ENCODE results near the gene UGT1A3.

The UGT1A3 gene

GRCh38 chr2:233801357-233802131 is 72.7 kb downstream of the UGT1A3 start:
- no peaks in the 10 kb centered on the region for H3K4me1 Mint-ChIP-seq (ENCODE audit: low read depth)

GRCh38 chr2:233802132-233802815 is 73.4 kb downstream of the UGT1A3 start:
- no peaks in the 10 kb centered on the region for H3K9me3 Mint-ChIP-seq
- no peaks in the 10 kb centered on the region for H3K4me1 Mint-ChIP-seq (ENCODE audit: low read depth)
- no peak for DNase-seq (ENCODE audit: low spot score)
- no peak overlapping the region for H3K4me3 Mint-ChIP-seq
- H3K27me3 Mint-ChIP-seq (ENCODE audit: low read depth), result peaks cover 4% of the 10 kb centered on the region
- no peaks in the 10 kb centered on the region for H3K36me3 Mint-ChIP-seq (ENCODE audit: low read depth)
- H3K27ac Mint-ChIP-seq, result no peak overlapping the region

More at GRCh38 chr2:233801357-233802131, 72.7 kb downstream of the UGT1A3 start:
- Mint-ChIP-seq H3K27ac (no peak overlapping the region), H3K4me3 (no peak overlapping the region), H3K36me3 (ENCODE audit: low read depth) (no peaks in the 10 kb centered on the region), H3K9me3 (no peaks in the 10 kb centered on the region), H3K27me3 (ENCODE audit: low read depth) (peaks cover 4% of the 10 kb centered on the region)
- no peak for DNase-seq (ENCODE audit: low spot score)

DNA sequence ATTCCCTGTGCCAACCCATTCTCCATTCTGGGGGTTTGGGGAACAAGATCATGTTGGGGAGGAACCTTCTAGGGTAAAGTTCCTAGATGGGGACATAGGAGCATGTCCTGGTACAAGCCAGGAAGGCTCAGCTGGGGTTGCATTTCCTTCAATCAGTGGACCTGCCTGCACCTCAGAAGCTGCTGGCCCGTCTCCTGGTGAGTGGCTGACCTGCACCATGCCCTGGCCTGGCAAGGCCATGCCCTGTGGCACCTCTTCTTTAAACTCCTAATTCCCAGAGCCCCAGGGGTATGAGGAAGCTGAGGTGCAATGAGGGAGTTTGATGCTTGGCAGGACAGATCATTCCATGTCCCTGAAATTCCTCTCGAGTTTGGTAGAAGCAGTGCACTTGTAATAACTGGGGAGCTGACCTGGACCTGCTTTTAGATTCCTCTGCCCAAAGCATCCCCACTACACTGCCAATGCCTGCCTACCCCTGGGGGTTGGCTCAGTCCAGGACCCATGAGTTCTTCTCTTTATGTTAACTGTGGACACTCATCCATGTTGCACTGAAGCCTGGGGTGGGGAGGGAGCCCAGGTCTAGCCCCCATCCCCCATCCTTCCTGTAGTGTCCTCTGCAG is 74.6 kb downstream of the UGT1A3 start:
- H3K9me3 Mint-ChIP-seq, result no peaks in the 10 kb centered on the region

GRCh38 chr2:233803994-233804393 is 75.2 kb downstream of the UGT1A3 start:
- Mint-ChIP-seq H3K4me3 (no peak overlapping the region), H3K36me3 (ENCODE audit: low read depth) (no peaks in the 10 kb centered on the region), H3K27ac (no peak overlapping the region), H3K4me1 (ENCODE audit: low read depth) (no peaks in the 10 kb centered on the region), H3K27me3 (ENCODE audit: low read depth) (peaks cover 4% of the 10 kb centered on the region), H3K9me3 (no peaks in the 10 kb centered on the region)
- no peak for DNase-seq (ENCODE audit: low spot score)

More for the DNA sequence above, 74.6 kb downstream of the UGT1A3 start:
- H3K27me3 Mint-ChIP-seq (ENCODE audit: low read depth), result peaks cover 4% of the 10 kb centered on the region
- no peaks in the 10 kb centered on the region for H3K36me3 Mint-ChIP-seq (ENCODE audit: low read depth)
- H3K27ac Mint-ChIP-seq, result no peak overlapping the region
- H3K4me1 Mint-ChIP-seq (ENCODE audit: low read depth), result no peaks in the 10 kb centered on the region
- DNase-seq (ENCODE audit: low spot score), result no peak
- H3K4me3 Mint-ChIP-seq, result no peak overlapping the region

DNA sequence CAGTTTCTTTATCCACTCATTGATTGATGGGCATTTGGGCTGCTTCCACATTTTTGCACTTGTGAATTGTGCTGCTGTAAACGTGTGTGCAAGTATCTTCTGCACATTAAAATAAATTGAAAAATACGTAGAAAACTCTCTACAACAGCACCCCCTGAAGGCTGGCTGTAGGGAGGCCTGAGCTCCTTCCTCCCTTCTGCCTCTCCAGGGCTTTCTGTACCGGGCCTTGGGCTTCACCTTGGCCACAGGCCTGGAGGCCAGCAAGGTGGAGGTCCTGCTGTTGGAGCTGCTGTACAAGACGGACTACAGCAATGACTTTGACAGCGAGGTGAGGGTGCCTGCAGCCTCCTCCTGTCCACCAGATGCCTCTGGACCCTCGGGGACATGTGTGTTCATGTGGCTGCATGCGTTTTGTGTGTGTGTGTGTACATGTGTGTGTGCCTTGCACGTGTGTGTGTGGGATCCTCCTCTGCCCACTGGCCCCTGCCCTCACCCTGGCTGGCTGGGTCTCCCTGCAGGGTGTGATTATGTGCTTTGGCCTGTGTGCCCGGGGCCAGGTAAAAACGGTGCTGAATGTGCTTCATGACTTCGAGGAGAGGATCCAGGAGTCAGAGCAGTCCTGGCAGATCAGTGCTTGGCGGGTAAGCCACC is 78.5 kb downstream of the UGT1A3 start:
- no peak overlapping the region for H3K4me3 Mint-ChIP-seq
- no peaks in the 10 kb centered on the region for H3K4me1 Mint-ChIP-seq (ENCODE audit: low read depth)
- peaks cover 4% of the 10 kb centered on the region for H3K27me3 Mint-ChIP-seq (ENCODE audit: low read depth)
- no peak for DNase-seq (ENCODE audit: low spot score)
- no peaks in the 10 kb centered on the region for H3K9me3 Mint-ChIP-seq
- no peak overlapping the region for H3K27ac Mint-ChIP-seq
- H3K36me3 Mint-ChIP-seq (ENCODE audit: low read depth), result no peaks in the 10 kb centered on the region

DNA sequence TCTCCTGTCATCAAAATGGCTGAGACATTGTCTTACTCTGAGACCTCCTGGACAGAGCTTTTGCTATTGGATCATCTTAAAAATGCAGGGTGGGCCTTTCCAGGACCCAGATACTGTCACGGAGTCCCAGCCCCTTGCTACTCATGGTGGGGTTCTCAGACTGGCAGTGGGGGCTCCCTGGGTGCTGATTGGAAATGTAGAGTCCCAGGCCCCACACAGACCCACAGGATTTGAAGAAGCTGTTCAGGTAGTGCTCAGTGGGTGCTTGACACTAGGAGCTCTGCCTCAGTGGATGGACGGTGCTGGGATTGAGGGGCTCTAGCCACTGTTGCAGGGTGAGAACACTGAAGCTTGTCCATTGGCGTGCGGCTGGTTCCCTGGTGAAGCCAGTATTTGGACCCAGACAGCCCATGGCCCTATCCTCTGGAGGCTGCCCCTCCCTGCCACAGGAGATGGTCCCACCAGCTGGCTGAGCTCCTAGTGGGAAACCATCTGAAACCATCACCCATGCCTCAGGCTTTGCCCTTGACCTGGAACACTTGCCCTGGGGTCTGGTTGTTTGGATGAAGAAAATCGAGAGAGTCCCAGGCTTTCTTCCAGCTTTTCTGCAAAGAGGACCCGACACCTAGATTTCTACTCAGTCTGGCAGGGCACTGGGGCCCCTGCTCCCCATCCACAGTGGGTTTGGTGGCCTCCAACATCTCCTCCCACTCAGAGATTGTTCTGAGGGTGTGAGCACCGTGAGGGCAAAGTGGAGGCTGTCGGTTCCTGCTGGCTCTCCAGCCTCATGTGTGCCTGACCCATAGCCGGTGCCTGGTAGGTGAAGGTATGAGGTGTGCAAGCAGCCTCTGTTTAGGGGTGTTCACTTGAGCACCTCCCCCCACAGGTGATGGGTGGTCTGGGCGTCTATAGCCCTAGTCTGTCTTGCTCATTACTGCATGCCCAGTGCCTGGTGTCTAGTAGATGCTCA is 79.4 kb downstream of the UGT1A3 start:
- H3K9me3 Mint-ChIP-seq, result no peaks in the 10 kb centered on the region
- H3K36me3 Mint-ChIP-seq (ENCODE audit: low read depth), result no peaks in the 10 kb centered on the region
- peaks cover 4% of the 10 kb centered on the region for H3K27me3 Mint-ChIP-seq (ENCODE audit: low read depth)
- H3K4me1 Mint-ChIP-seq (ENCODE audit: low read depth), result no peaks in the 10 kb centered on the region
- no peak overlapping the region for H3K4me3 Mint-ChIP-seq
- H3K27ac Mint-ChIP-seq, result no peak overlapping the region
- DNase-seq (ENCODE audit: low spot score), result no peak

DNA sequence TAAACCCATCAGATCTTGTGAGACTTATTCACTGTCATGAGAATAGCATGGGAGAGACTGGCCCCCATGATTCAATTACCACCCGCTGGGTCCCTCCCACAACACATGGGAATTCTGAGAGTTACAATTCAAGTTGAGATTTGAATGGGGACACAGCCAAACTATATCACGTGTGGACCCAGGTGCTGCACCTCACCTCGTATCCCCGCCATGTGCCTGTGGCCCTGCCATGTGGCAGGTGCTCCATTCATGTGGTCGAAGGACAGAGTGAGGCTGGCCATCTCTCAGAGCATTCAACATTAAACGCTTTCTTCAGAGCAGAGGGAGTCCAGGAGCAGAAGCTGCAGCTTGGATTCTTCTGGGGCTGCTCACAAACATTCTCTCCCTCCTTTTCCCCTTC is 81.5 kb downstream of the UGT1A3 start:
- Mint-ChIP-seq H3K4me1 (ENCODE audit: low read depth) (no peaks in the 10 kb centered on the region), H3K36me3 (ENCODE audit: low read depth) (no peaks in the 10 kb centered on the region), H3K27me3 (ENCODE audit: low read depth) (peaks cover 5% of the 10 kb centered on the region), H3K4me3 (no peak overlapping the region), H3K27ac (no peak overlapping the region), H3K9me3 (no peaks in the 10 kb centered on the region)
- DNase-seq (ENCODE audit: low spot score), result no peak

DNA sequence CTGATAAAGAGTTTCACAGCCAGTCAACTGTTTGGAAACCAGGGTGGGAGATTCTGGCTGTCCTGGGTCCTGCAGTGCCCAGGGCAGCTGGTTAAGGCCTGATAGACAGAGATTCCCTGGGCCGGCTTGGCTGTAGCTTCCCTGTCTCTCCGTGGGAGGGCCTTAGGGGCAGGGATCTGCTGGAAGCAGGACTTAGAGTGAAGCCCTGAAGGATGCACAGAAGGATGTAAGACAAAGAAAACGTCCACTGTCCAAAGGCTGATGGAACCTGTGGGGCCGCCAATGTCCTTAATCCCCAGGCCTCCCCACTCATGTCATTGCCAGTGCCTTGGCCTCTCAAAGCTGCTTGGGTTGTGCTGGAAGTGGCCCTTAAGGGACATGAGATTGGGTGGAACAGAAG is 82.2 kb downstream of the UGT1A3 start:
- no peak for DNase-seq (ENCODE audit: low spot score)
- no peak overlapping the region for H3K27ac Mint-ChIP-seq
- H3K4me1 Mint-ChIP-seq (ENCODE audit: low read depth), result no peaks in the 10 kb centered on the region
- peaks cover 10% of the 10 kb centered on the region for H3K27me3 Mint-ChIP-seq (ENCODE audit: low read depth)
- H3K36me3 Mint-ChIP-seq (ENCODE audit: low read depth), result no peaks in the 10 kb centered on the region
- no peak overlapping the region for H3K4me3 Mint-ChIP-seq
- no peaks in the 10 kb centered on the region for H3K9me3 Mint-ChIP-seq

- no peak overlapping the region for H3K4me3 Mint-ChIP-seq
- H3K36me3 Mint-ChIP-seq (ENCODE audit: low read depth), result no peaks in the 10 kb centered on the region
- no peaks in the 10 kb centered on the region for H3K4me1 Mint-ChIP-seq (ENCODE audit: low read depth)
- DNase-seq (ENCODE audit: low spot score), result no peak
- no peak overlapping the region for H3K27ac Mint-ChIP-seq
- H3K27me3 Mint-ChIP-seq (ENCODE audit: low read depth), result peaks cover 10% of the 10 kb centered on the region
- H3K9me3 Mint-ChIP-seq, result no peaks in the 10 kb centered on the region
Observed at GRCh38 chr2:233811732-233812131, 82.9 kb downstream of the UGT1A3 start.

GRCh38 chr2:233813236-233814055 is 84.6 kb downstream of the UGT1A3 start:
- Mint-ChIP-seq H3K27ac (no peak overlapping the region), H3K27me3 (ENCODE audit: low read depth) (peaks cover 10% of the 10 kb centered on the region), H3K4me1 (ENCODE audit: low read depth) (no peaks in the 10 kb centered on the region), H3K36me3 (ENCODE audit: low read depth) (no peaks in the 10 kb centered on the region), H3K4me3 (no peak overlapping the region), H3K9me3 (no peaks in the 10 kb centered on the region)
- DNase-seq (ENCODE audit: low spot score), result no peak

DNA sequence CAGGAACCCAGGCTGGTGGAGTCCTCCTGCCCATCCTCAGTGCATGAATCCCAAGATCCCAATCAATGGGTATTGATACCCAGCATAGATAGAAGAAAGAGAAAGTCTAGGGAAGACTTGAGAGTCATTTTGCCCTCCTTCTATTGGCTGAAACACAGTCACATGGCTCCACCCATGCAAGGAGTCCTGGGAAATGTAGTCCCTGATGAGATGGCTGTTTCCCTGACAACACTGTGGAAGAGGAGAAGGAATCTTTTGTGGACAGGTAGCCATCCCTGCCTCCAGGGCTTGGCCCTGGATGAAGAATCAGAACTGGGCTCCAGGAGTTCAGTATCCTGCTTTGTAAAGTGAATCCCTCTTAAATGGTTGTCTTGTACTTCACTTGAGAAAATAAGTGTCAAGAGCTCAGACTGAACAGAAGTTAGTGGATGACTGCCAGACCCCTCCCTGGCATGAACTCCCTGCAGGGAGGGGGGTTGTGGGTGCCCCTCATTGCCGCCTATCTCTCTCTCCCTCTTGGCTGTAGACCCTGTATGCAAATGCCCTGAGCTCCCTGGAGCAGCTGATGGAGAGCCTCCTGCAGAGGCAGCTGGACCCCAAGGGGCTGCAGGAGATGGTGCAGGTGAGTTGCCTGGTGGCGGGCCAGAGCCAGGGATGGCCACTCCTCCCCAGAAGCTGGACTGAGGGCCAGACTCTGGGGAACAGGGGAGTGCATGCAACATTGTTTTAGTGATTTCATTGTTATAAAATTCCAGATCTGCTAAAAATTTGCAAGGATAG is 85.4 kb downstream of the UGT1A3 start:
- H3K27ac Mint-ChIP-seq, result no peak overlapping the region
- H3K27me3 Mint-ChIP-seq (ENCODE audit: low read depth), result peaks cover 10% of the 10 kb centered on the region
- no peaks in the 10 kb centered on the region for H3K9me3 Mint-ChIP-seq
- DNase-seq (ENCODE audit: low spot score), result no peak
- no peaks in the 10 kb centered on the region for H3K36me3 Mint-ChIP-seq (ENCODE audit: low read depth)
- H3K4me1 Mint-ChIP-seq (ENCODE audit: low read depth), result no peaks in the 10 kb centered on the region
- H3K4me3 Mint-ChIP-seq, result no peak overlapping the region

- H3K27me3 Mint-ChIP-seq (ENCODE audit: low read depth), result peaks cover 10% of the 10 kb centered on the region
- no peaks in the 10 kb centered on the region for H3K9me3 Mint-ChIP-seq
- DNase-seq (ENCODE audit: low spot score), result no peak
- H3K36me3 Mint-ChIP-seq (ENCODE audit: low read depth), result no peaks in the 10 kb centered on the region
- H3K27ac Mint-ChIP-seq, result no peak overlapping the region
- no peak overlapping the region for H3K4me3 Mint-ChIP-seq
- H3K4me1 Mint-ChIP-seq (ENCODE audit: low read depth), result no peaks in the 10 kb centered on the region
Observed at GRCh38 chr2:233815861-233816260, 87.0 kb downstream of the UGT1A3 start.

Data from T-helper 2 cell treated with Interferon-gamma antibody and Interleukin-4, amounts not matched to agents 5 μg/mL and 100 μg/mL, for 36 hours (primary cell).